ENCODE results near the gene CFAP126.
"Not testable (repeated sequence)": the region's sequence is repeated elsewhere in the genome, so short reads cannot be mapped to it uniquely, and the experiment has no call there.

CFAP126 gene

DNA sequence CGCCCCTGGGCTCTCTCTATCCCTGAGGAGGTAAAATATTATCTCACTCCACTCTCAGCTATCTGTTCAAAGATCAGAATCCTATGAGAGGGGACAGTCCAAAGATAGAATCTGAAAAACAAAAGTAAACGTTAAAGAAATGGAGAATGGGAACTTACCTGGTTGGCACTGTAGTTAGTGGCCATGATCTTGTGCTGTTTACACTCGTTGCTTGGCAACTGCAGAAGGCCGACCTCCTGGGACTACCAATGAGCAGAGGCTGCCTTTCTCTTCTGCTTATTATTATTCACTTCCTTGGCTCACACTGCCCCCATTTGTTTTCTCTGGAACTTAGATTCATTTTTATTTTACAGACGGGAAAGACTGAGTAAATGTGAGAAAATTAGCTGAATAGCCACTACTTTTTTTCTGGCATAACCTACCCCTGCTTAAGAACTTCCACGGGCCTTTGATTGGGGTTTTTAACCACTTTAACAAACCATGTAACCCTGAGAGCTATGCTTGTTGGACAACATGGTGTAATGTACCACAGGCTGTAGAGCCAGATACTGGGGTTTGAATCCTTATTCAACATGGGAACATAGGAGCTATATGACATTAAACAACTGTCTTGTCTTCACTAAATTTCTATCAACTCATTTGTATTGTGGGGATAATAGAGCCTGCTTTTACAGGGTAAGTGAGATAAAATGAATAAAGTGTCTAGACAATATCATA lies at the start of gene CFAP126:
CFAP126 (minus strand) TSS at position 193 of the 717 bp plus-strand sequence; CDS start at position 185, 8 bp downstream.
- FAIRE-seq: peak; percentile 80
- no peak for TF ChIP-seq POLR2A (IDR thresholded peaks at IDR 0.05; ENCODE audit: low read depth, low read length)

GRCh38 chr1:161413050-161413449 lies 45.4 kb upstream of the CFAP126 start:
- DNase-seq (ENCODE audit: insufficient read length, low spot score): not testable (repeated sequence)

More for the DNA sequence above, at the start of gene CFAP126:
- DNase-seq (ENCODE audit: insufficient read length, low spot score): peak; percentile 72

DNA sequence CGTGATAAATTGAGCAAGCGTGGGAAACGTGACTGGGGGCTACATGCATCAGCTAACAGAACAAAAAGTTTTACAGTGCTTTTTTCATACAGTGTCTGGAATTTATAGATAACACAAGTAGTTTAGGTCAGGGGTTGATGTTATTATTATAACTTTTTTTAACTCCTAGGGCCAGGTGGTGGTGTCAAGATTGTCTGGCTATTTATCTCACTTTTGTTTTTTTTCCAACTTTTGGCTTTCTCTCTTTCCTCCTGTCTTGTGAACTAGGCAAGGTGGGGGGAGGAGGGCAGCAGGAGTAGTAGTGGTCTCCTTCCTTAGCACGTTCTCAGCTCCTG lies 42.9 kb upstream of the CFAP126 start:
- not testable (repeated sequence) for DNase-seq (ENCODE audit: insufficient read length, low spot score); FAIRE-seq

More at GRCh38 chr1:161413050-161413449, 45.4 kb upstream of the CFAP126 start:
- FAIRE-seq: not testable (repeated sequence)

- not testable (repeated sequence) for DNase-seq (ENCODE audit: insufficient read length, low spot score); FAIRE-seq
Observed at GRCh38 chr1:161409848-161410635, 42.4 kb upstream of the CFAP126 start.

DNA sequence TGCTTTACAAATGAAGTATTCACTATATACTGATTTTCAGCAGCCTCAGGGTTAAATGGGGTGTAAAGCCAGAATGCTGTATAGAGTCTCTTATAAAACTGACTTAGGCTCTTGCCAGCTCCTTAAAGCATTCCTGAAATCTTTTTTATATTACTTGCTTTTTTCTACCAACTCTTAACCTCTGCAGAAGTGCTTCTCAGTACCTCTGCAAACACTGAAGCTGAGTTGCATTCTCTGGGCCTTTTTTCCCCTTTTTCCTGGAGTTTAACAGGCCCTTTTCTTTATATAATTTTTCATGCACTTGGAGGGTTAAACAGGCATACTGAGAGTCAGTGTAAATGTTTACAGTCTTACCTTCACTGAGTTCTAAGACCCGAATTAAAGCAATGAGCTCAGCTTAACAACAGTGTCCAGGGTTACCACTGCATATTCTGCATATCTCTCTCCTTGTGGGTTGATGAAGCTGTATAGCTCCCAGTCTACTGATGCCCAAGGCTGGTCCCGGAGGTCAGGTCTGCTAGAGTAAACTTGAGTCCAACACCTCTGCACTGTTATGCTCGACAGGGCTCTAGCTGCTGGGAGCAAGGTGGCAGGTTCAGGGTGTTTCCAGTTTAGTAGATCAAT lies 40.9 kb upstream of the CFAP126 start:
- DNase-seq (ENCODE audit: insufficient read length, low spot score) (no peak), FAIRE-seq (no peak)
- no peak for TF ChIP-seq POLR2A (IDR thresholded peaks at IDR 0.05; ENCODE audit: low read depth, low read length)

DNA sequence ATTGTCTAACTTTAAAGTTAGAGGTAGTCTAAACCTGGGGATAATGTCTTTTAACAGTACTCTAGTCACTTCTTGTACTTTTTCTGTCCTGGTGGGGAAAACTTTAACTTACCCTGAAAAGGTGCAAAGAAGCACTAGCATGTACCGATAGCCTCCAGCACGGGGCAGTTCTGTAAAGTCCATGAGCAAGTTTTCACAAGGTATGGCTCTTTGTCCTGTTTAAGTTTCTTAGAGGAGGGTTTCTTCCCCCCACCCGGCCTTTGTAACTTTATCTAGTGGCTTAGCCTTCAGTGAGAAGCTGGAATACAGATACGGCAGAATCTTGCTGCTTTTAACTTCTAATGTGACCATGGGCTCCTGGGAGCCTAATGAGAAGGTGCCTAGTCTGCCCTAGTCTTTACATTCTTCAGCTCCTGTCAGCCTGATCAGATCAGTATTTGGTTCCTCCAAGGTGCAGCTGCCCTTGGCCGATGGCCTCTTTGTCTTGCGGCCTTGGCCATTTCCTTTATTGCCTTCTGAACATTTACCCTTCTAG lies 39.8 kb upstream of the CFAP126 start:
- FAIRE-seq: no peak
- DNase-seq (ENCODE audit: insufficient read length, low spot score): no peak
- no peak for TF ChIP-seq POLR2A (IDR thresholded peaks at IDR 0.05; ENCODE audit: low read depth, low read length)

GRCh38 chr1:161406551-161406950 lies 38.9 kb upstream of the CFAP126 start:
- not testable (repeated sequence) for FAIRE-seq; DNase-seq (ENCODE audit: insufficient read length, low spot score)

- DNase-seq (ENCODE audit: insufficient read length, low spot score): no peak
- FAIRE-seq: no peak
Observed at GRCh38 chr1:161404051-161404597, 36.4 kb upstream of the CFAP126 start.

GRCh38 chr1:161402446-161402845 lies 34.8 kb upstream of the CFAP126 start:
- no peak for DNase-seq (ENCODE audit: insufficient read length, low spot score)
- FAIRE-seq: no peak
- TF ChIP-seq POLR2A (IDR thresholded peaks at IDR 0.05; ENCODE audit: low read depth, low read length): no peak

More at GRCh38 chr1:161404051-161404597, 36.4 kb upstream of the CFAP126 start:
- no peak for TF ChIP-seq POLR2A (IDR thresholded peaks at IDR 0.05; ENCODE audit: low read depth, low read length)

DNA sequence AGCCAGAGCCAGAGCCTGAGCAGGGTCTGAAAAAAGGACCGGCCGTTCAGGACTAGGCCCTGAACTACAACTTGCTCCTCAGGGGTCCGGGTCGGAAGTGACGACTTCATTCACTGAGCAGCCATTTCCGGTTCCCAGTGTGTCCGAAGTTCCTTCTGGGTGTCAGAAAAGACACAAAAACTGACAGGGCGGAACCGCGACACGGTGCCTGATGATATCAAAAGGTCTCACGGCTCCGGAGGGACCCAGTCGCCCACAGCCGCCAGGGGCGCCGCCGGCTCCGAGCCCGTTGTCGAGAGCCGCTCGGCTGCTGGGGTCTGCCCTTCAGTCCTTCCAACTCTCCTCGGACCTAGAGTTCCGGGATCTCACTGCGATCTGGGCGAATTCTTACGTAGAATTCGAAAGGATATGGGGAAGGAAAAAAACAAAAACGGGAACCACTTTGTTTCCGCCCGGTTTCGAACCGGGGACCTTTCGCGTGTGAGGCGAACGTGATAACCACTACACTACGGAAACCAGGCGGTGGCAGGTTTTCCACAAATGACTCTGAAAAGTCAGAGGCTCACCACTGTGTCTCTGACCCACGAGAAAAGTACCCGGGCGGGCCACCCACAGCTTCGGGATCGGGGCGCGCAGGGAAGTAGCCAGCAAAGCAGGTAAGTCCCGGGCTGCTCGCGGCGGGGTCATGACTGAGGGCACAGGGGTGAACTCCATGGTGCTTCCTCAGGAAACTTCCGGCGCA lies 31.8 kb upstream of the CFAP126 start:
- peak; percentile 71 for TF ChIP-seq POLR2A (IDR thresholded peaks at IDR 0.05; ENCODE audit: low read depth, low read length)
- DNase-seq (ENCODE audit: insufficient read length, low spot score): peak; percentile 75
- FAIRE-seq: no peak

GRCh38 chr1:161398900-161399256 lies 31.2 kb upstream of the CFAP126 start:
- DNase-seq (ENCODE audit: insufficient read length, low spot score): no peak
- no peak for TF ChIP-seq POLR2A (IDR thresholded peaks at IDR 0.05; ENCODE audit: low read depth, low read length)
- FAIRE-seq: no peak

DNA sequence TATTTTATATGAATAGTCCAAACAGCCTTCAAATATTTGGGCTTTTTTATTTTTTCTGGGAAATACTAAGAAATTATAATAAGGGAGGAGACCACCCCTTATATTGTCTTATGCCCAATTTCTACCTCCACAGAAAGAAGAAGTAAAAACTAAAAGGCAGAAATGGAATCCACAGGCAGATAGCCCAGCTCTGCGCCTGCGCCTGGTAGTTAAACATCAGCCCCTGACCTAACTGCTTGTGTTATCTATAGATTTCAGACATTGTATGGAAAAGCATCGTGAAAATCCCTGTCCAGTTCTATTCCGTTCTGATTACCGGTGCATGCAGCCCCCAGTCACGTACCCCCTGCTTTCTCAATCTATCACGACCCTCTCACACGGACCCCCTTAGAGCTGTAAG lies 29.4 kb upstream of the CFAP126 start:
- DNase-seq (ENCODE audit: insufficient read length, low spot score); FAIRE-seq: not testable (repeated sequence)

- TF ChIP-seq POLR2A (IDR thresholded peaks at IDR 0.05; ENCODE audit: low read depth, low read length): no peak
- DNase-seq (ENCODE audit: insufficient read length, low spot score): no peak
- no peak for FAIRE-seq
Observed at GRCh38 chr1:161393151-161393550, 25.5 kb upstream of the CFAP126 start.

GRCh38 chr1:161391611-161392010 lies 23.9 kb upstream of the CFAP126 start:
- FAIRE-seq: no peak
- no peak for DNase-seq (ENCODE audit: insufficient read length, low spot score)

DNA sequence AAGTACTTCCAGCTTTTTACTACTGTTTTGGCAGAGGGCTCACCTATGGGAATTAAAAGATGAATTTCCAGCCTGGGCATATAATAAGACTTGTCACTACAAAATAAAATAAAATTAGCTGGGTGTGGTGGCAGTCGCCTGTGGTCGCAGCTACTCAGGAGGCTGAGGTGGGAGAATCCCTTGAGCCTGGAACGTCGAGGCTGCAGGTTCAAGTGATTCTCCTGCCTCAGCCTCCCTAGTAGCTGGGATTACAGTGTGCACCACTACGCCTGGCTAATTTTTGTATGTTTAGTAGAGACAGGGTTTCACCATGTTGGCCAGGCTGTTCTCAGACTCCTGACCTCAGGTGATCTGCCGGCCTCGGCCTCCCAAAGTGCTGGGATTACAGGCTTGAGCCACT lies 23.5 kb upstream of the CFAP126 start:
- not testable (repeated sequence) for DNase-seq (ENCODE audit: insufficient read length, low spot score); FAIRE-seq

More at GRCh38 chr1:161391611-161392010, 23.9 kb upstream of the CFAP126 start:
- no peak for TF ChIP-seq POLR2A (IDR thresholded peaks at IDR 0.05; ENCODE audit: low read depth, low read length)

Measured in H54 (cell line).